GM19193 (cell line): ENCODE results near the gene CCDC91.

ENCODE experiments used
- POLR2A ChIP-seq: IDR thresholded peaks from 4 replicates; pipeline ENCODE4 v1.6.1; 2011; ENCODE audit not compliant: insufficient read depth, insufficient read length; ENCODE audit errors: extremely low read depth

Gene CCDC91

GRCh38 chr12:28540324-28540714 lies 350.1 kb downstream of the CCDC91 start:
- no peak for TF ChIP-seq POLR2A

- no peak for TF ChIP-seq POLR2A
These were observed 353.0 kb downstream of the CCDC91 start for GRCh38 chr12:28543021-28543890.

GRCh38 chr12:28550757-28551704 lies 360.8 kb downstream of the CCDC91 start:
- TF ChIP-seq POLR2A = no peak

- no peak for TF ChIP-seq POLR2A
These were observed 362.2 kb downstream of the CCDC91 start for GRCh38 chr12:28552251-28552970.

GRCh38 chr12:28555748-28556147 lies 365.5 kb downstream of the CCDC91 start:
- no peak for TF ChIP-seq POLR2A

GRCh38 chr12:28558250-28558649 lies 368.0 kb downstream of the CCDC91 start:
- no peak for TF ChIP-seq POLR2A

- TF ChIP-seq POLR2A = no peak
These were observed 373.0 kb downstream of the CCDC91 start for GRCh38 chr12:28563286-28563685.

- no peak for TF ChIP-seq POLR2A
These were observed 373.7 kb downstream of the CCDC91 start for GRCh38 chr12:28563936-28564335.

- TF ChIP-seq POLR2A = no peak
These were observed 377.9 kb downstream of the CCDC91 start for GRCh38 chr12:28568118-28568517.

- no peak for TF ChIP-seq POLR2A
These were observed 378.4 kb downstream of the CCDC91 start for GRCh38 chr12:28568704-28569103.

- no peak for TF ChIP-seq POLR2A
These were observed 379.6 kb downstream of the CCDC91 start for GRCh38 chr12:28569698-28570411.

GRCh38 chr12:28570811-28571210 lies 380.6 kb downstream of the CCDC91 start:
- TF ChIP-seq POLR2A = no peak

- no peak for TF ChIP-seq POLR2A
These were observed 384.7 kb downstream of the CCDC91 start for GRCh38 chr12:28574746-28575592.
